GM18519 (cell line): ENCODE measurements around the gene ATAD3B.
A peak's percentile ranks its signal among the peaks of the same experiment; 100 is the strongest.
"Not testable (repeated sequence)": the region's sequence is repeated elsewhere in the genome, so short reads cannot be mapped to it uniquely, and the experiment has no call there.

Source experiments
- ATAC-seq: cut with Tn5 transposase; IDR thresholded peaks from one replicate; pipeline ENCODE4 v1.9.1; 2021; ENCODE audit warnings: mild to moderate bottlenecking, moderate library complexity; ENCODE audit not compliant: unreplicated experiment, low FRiP score

Gene ATAD3B, protein sequence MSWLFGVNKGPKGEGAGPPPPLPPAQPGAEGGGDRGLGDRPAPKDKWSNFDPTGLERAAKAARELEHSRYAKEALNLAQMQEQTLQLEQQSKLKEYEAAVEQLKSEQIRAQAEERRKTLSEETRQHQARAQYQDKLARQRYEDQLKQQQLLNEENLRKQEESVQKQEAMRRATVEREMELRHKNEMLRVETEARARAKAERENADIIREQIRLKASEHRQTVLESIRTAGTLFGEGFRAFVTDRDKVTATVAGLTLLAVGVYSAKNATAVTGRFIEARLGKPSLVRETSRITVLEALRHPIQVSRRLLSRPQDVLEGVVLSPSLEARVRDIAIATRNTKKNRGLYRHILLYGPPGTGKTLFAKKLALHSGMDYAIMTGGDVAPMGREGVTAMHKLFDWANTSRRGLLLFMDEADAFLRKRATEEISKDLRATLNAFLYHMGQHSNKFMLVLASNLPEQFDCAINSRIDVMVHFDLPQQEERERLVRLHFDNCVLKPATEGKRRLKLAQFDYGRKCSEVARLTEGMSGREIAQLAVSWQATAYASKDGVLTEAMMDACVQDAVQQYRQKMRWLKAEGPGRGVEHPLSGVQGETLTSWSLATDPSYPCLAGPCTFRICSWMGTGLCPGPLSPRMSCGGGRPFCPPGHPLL

DNA sequence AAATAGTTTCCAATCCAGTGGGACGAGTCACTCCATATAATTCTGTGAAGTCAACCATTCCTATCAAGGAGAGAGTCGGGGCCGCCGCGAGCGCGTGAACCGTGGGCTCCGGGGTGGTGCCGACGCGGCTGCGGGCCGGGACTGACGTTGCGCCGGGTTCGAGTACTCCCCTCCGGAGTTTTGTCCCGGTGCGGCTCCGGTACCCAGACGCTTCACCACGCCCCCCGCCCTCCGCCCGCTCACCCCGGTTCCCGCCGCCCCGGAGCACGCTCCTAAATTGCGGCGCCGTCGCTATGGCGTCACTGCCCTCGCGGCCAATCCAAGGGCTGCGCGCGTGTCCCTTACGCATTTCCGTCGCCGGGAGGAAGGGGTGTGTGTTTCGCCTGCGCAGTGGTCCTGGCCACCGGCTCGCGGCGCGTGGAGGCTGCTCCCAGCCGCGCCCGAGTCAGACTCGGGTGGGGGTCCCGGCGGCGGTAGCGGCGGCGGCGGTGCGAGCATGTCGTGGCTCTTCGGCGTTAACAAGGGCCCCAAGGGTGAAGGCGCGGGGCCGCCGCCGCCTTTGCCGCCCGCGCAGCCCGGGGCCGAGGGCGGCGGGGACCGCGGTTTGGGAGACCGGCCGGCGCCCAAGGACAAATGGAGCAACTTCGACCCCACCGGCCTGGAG, at the start of gene ATAD3B:
ATAD3B (plus strand) TSS at position 377 of the 664 bp plus-strand sequence; CDS start at position 497, 120 bp downstream.
- peak; percentile 69 for ATAC-seq

DNA sequence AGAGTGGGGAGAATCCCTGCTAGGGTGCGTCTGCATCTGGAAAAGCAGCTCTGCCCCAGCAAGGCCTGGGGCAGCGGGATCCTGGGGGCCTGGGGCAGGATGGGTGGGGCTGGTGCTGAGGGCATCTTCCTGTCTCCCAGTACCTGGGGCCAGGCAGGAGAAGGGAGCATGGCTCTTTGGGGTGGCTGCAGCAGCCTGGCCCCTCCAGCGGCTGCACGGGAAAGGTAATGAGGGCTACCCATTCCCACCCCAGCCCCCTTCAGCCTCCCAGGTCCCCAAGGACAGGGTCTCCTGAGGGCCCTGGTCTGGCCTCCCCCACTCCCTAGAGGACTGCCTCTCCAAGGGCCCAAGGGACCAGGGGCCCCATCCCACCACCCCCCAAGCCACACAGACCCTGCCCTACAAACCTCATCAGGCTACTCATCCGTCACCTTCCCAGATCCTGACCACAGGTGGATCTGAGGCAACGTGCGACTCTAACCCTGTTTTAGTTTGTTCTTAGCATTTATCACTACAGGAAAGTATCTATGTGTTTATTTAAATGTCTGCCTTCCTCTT, 49.6 kb upstream of the ATAD3B start:
- no peak for ATAC-seq

DNA sequence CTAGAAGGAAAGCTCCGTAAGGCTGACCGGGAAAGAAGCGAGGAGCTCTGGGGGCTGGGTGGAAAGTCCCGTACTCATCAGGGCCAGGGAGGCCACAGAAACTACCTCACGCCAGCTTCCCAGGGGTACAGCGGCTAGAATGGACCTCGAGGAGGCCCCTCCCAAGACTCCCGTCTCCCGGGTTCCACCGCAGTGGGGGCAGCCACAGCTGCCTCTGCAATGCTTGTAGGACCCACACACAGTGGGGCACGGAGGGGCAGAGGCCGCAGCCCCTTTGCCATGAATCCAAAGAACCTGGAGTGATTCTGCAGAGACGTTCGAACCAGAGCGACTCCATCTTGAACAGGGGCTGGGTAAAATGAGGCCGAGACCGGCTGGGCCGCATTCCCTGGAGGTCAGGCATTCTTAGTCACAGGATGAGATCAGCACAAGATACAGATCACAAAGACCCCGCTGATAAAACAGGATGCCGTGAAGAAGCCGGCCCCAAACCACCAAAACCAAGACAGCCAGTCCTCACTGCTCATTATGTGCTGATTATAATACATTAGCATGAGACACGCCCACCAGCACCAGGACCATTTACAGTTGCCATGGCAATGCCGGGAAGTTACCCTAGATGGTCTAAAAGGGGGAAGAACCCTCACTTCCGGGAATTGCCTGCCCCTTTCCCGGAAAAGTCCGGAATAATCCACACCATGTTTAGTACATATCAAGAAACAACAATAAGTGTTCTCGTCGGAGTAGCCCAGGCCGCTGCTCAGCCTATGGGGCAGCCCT, 48.9 kb upstream of the ATAD3B start:
- no peak for ATAC-seq

DNA sequence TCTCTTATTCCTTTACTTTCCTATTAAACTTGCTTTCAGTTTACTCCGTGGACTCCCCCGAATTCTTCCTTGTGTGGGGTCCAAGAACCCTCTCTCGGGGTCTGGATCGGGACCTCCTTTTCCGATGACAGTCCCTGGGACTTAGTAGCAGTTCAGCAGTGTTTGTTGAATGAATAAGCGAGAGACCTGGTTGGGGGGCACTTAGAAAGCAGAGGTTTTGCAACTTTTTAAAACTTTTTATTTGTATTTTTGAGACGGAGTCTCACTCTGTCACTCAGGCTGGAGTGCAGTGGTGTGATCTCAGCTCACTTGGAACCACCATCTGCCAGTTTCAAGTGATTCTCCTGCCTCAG, 48.3 kb upstream of the ATAD3B start:
- no peak for ATAC-seq

DNA sequence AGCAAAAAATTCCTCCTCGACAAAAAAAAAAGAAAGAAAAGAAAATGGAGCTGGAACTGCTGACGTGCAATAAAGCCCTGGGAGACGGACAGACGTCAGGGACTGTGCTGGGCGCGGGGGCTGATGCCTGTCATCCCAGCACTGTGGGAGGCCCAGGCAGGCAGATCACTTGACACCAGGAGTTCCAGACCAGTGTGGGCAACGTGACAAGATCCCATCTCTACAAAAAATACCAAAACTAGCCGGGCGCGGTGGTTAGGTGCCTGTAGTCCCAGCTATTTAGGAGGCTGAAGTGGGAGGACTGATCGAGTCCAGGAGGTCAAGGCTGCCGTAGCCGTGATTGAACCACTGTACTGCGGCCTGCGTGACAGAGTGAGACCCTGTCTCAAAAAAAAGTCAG, 46.9 kb upstream of the ATAD3B start:
- ATAC-seq: no peak

DNA sequence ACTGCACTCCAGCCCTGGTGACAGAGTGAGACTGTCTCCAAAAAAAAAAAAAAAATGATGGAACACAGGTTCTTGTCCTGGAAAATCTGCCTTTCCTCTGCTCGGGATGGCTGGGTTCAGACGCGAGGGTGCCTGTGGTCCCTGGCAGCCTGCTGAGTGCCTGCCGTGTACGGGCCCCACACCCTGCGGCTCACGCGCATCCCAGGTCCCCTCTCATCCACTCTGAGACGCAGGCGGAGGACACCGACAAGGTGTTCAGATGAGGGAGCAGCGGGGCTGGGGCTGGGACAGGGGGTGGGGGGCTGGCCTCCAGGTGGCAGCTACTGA, 46.2 kb upstream of the ATAD3B start:
- ATAC-seq: no peak

DNA sequence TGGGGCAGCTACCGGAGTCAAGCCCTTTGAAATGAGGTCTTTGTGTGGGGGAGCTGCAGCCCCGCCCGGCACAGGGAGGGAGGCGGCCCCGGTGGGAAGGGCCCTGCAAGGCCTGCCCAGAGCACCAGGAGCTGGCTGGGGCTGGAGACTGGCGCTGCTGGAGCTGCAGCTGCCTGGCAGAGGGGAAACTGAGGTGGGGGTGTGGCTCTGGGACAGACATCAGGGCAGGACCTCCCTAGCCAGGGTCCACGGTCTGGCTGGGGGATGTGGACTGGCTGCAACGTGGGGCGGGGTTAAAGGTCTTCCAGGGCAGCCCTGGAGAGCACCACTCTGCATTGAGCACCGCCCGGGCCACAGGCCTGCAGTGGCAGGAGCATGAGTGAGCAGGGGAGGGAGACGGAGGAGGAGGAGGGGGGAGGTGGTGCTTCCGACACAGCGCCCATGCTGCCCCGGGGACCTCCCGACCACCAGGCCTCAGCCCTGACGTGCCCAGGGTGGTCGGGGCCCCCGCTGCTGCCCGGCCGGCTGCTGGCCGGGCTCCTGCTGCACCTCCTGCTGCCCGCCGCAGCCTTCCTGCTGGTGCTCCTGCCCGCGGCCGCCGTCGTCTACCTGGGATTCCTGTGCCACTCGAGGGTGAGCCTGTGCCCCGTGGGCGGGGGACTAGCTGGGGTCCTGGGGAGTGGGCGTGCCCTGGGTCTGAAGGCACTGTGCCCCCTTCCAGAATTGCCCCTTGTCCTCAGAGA, 45.6 kb upstream of the ATAD3B start:
- ATAC-seq: no peak

DNA sequence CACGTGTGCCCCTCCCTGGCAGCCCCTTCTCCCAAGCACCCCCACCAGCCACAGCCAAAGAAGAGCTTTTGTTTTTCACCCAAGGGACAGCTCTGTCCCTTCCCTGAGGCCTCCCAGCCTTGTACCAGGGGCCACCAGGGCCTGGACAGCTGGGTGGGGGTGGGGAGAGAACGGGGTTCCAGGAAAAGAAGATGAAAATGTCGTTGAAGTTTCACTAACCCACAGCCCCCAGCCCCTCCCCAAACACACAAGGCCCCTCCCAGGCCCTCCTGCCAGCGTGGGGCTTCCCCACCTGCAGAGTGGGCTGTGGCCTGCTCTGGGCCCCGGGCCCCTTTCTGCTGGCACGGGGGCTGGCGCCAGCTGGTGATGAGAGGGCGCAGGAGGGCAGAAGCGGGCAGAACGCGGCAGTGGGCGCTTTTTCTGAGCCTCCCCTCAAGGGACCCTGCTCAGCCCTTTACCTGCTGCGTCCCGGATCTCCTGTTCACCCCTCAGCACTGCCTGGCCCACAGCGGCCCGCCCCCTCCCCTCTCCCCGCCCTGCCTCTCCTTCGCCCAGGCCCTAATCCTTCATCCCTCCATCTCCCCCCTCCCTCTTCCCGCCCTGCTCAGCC, 45.0 kb upstream of the ATAD3B start:
- ATAC-seq: no peak

DNA sequence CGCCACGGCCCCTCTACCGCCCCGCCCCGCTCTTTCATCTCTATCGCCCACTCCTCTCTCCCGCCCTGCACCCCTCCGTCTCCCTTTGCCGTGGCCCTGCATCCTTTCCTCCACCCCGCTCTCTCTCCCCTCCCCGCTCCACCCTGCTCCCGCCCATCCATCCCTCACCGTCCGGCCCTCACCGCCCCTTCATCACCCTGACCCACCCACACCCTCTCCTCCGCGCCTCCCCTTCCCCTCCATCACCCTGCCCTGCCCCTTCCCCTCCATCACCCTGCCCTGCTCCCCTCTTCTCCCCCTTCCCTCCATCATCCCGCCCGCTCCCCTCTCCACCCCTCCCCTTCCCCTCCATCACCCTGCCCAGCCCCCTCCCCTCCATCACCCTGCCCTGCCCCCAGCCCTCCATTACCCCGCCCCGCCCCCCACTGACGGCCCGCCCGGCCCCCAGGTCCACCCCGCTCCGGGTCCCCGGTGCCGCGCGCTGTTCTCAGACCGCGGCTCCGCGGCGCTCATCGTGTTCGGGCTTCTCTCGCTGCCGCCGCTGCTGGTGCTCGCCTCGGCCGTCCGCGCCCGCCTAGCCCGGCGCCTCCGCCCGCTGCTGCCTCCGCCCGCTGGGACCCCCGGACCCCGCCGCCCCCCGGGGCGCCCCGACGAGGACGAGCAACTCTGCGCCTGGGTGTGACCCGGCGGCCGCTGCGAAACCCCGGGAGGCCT, 44.3 kb upstream of the ATAD3B start:
- no peak for ATAC-seq

DNA sequence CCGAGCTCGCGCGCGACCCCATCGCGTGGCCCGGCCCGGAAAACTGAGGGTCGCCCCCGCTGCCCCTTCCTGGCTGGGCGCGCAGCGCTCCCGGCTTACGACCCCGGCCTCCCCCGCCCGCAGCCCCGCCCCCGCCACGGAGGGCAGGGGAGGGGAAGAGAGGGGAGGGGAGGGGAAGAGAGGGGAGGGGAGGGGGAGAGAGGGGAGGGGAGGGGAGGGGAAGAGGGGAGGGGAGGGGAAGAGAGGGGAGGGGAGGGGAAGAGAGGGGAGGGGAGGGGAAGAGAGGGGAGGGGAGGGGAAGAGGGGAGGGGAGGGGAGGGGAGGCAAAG, 43.8 kb upstream of the ATAD3B start:
- no peak for ATAC-seq

DNA sequence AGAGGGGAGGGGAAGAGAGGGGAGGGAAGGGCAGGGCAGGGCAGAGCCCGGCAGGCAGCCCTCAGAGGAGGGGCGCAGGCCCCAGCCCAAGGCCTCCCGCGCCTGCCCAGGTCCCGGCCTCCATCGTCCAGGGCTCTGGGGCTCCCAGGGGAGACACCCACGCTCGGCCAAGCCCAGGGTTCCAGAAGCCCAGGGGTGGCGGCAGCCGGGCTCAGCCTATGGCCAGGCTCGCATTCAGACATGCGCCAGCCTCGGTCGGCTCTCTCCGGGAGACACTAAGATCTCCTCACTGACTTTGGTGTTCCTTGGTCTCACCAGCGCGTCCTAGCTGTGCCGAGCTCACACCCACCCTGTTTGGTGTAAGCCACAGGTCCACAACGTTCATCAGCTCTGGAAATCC, 43.4 kb upstream of the ATAD3B start:
- ATAC-seq: no peak

DNA sequence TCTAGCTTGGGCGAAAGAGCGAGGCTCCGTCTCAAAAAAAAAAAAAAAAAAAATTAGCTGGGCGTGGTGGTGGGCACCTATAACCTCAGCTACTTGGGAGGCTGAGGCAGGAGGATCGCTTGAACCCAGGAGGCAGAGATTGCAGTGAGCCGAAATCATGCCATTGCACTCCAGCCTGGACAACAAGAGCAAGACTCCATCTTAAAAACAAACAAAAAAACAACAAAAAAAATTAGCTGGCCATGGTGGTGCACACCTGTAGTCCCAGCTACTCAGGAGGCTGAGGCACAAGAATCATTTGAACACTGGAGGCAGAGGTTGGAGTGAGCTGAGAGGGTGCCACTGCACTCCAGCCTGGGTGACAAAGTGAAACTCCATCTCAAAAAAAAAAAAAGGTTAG, 42.6 kb upstream of the ATAD3B start:
- ATAC-seq: not testable (repeated sequence)

DNA sequence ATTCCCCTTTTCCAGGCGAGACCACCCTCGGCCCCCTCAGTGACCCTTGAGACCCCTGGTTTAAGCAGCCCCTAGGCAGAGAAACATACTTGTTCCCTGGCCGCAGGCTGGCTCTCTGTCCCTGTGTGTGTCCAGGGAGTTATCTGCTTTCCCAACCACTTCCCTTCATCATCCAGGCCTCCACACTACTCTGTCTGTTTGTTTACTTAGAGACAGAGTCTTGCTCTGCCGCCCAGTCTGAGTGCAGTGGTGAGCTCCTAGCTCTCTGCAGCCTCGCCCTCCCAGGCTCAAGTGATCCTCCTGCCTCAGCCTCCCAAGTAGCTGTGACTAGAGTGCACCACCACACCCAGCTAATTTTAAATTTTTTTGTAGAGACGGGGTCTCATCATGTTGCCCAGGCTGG, 41.9 kb upstream of the ATAD3B start:
- ATAC-seq: no peak

DNA sequence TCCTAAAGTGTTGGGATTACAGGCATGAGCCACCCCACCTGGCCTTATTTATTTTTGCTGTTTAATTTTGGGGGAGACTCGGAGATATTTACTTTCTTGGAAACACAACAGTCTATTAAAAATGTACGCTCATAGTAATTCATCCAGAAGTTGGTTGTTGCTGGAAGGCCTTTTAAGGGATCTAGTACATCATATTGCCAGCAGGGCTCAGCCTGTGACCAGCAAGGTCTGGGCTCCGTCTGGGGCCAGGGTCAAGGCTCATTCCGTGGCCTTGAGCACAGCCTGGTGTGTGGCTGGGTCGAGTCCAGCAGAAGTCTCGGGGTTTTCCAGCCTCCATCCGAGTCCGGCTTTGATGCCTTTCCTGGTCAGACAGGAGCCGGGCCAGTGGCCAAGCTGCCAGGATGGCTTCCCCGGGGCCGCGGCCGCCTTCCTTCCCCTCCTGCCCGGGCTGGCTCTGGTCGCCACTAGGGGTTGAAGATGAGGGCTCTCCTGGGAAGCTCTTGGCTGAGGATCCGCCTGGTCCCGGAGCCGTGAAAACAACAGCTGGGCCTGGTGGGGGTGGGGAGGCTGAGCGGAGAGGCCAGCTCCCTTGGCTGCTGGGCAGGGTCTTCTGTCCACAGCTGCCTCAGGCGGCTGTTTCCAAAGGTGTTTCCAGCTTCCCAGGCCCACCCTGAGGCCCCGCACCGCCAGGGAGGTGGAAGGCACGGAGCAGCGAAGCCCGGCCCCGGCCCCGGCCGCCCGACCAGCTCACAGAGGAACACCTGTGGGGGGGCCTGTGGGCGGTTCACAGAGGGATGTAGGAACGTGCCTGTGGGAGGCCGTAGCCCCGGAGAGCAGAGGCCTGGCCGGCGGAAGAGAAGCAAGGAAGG, 41.2 kb upstream of the ATAD3B start:
- ATAC-seq: no peak

DNA sequence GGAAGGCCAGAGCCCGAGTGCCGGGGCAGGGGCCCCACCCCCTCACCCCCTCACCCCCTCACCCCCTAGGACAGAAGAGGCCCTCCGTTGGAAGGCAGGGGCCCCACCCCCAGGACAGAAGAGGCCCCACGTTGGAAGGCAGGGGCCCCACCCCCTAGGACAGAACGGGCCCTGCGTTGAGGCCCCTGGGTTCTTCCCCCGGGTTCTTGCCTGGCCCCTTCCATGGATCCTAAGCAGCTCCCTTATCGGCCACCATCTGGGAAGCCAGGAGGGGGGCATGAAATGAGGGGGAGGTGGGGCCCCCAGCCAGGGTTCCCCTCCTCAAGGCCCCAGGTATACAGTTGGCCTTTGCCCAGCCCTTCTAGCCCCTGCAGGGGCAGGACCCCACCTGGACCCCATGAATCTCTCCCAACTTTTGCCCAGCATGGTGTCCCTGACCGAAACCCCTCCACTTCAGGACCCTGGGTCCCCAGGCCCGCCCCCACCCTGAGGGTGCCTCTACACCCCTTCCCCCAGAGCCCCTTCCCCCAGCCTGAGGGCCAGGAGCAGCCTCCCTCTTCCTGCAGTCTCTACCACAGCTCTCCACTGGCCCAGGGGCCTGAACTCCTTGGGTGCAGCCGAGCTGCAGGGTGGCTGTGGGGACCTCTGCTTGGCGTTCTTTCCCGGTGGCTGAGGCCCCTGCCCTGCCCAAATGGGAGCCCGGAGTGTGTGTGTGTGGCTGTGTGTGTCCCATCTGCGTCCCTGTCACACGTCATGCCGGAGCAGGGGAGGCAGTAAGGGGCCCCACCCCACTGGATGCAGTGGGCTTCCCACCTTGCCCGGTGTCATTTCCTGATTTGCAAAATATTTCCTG, 40.3 kb upstream of the ATAD3B start:
- ATAC-seq: no peak

DNA sequence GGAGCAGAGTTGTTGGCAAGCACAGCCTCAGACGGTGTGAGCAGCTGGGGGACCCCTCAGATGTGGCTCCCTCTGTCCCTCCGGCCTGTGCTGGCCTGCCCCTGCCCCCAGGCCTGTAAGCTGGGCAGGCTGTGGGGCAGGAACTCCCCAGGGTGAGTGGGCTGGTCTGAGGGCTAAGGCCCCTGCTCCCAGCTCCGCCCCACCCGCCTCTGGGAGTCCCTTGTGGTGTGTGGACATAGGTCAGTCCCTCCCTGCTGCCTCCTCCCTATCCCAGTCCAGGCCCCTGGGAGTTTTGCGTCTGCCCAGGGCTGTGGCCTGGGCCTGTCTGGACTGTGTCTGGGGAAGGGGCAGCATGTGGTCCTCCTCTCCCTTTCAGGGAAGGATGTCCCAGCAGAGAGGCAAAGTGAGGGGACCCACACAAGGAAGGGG, 39.7 kb upstream of the ATAD3B start:
- no peak for ATAC-seq

DNA sequence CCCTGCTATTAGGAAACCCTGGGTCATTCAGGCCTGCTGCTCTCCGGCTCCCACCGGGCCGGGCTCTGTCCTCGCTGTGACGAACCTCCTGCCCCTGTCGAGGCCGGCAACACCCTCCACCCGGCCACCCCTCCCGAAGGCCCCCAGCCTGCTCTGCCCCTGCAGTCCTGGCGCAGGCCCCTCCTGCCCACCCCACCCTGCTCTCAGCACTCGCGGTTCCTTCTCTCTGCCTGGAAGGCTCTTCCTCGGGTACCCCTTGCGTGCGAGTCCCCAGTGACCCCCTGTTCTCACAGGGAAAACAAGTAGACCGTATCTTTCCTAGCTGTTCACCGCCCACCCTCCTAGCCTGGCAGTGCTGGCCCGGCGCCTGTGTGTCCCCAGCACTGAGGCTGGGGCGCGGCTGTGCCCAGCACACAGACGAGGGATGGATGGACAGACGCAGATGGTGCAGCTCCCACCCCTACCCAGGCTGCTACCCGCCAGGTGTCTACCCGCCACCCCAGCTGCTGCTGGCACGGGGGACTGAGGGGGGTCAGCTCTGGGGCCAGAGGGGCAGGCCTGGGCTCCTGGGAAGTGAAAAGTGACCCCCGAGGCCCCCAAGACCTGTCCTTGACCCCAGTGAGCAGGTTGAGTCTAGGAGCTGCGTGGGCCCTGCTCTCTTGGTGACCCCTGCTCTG, 39.2 kb upstream of the ATAD3B start:
- ATAC-seq: no peak
